Measurements from ENCODE around the gene ZFYVE27.

ZFYVE27 gene

DNA sequence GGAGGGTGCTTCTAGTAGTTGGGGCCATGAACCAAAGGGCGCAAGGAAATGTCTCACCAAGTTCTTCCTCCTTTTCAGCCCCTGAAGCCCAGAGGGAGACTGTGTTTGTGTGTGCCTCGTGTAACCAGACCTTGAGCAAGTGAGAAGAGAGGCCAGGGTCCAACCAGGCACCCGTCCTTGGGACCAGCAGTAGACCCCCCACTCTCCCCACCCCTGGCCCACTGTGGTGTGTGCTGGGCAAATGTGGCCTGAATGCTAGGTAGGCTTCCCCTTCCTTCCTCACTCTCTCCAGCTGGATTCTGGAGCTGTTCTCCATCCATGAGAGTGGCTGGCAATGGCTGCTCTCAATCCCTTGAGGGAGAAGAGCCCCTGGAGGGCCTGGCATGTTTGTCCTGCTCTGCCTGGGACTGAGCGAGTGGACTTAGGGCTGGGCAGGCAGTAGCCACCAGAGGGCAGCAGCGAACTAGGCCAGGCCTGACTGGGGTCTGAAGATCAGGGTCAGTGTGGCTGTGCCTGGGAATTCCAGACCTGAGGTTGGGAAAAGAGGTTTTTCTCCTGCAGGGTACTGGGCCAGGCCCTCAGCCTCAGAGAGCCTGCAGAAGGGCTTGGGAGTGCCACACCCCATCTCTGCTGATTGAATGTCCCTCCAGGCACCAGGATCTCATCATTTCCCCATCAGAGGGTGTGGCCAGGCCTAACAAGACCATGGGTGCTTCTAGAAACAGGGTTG, 22.4 kb downstream of the ZFYVE27 start:
- Histone ChIP-seq H3K9me3 (ENCODE audit: insufficient read depth, low read depth, low read length) (no peaks in the 10 kb centered on the region), H3K27me3 (ENCODE audit: insufficient read depth, low read length) (no peaks in the 10 kb centered on the region)

DNA sequence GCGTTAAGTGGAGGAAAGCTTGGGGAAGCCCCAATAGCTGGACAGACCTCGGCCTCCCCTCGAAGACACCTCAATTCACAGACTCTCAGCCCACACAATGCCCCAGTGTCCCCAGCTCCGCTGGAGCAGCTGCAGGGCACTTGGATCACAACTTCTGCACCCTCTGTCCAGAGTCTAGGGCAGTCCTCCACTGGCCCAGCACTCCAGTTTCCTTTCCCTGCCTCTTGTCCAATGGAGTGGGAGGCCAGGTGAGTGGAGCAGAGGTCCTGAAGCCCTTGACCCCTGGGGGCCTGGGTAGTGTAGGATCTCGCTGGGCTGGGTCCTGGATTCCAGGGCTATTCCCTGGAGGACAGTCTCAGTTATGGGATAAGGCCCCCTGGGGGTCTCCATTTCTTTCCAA, 23.0 kb downstream of the ZFYVE27 start:
- no peak for DNase-seq
- H3K4me2 ChIP-seq (ENCODE audit: low read length), result no peak overlapping the region
- H3K9me3 ChIP-seq (ENCODE audit: insufficient read depth, low read depth, low read length), result no peaks in the 10 kb centered on the region
- no peak overlapping the region for H3K18ac ChIP-seq (ENCODE audit: low read length)
- H3K9ac ChIP-seq (ENCODE audit: low read length), result no peak overlapping the region
- H4K8ac ChIP-seq (ENCODE audit: low read depth, low read length), result no peak overlapping the region
- no peak overlapping the region for H4K91ac ChIP-seq (ENCODE audit: low read depth, low read length)
- no peak overlapping the region for H2BK12ac ChIP-seq (ENCODE audit: low read length)
- H4K12ac ChIP-seq (ENCODE audit: low read depth, low read length), result no peak overlapping the region
- H3K79me2 ChIP-seq (ENCODE audit: control insufficient read depth, insufficient read depth, low read length, poor library complexity), result no peaks in the 10 kb centered on the region
- no peaks in the 10 kb centered on the region for H3K27me3 ChIP-seq (ENCODE audit: insufficient read depth, low read length)
- H2BK5ac ChIP-seq (ENCODE audit: low read depth, low read length, poor library complexity), result no peak overlapping the region
- no peaks in the 10 kb centered on the region for H3K79me1 ChIP-seq (ENCODE audit: low read length)
- no peak overlapping the region for H2BK120ac ChIP-seq (ENCODE audit: insufficient read depth, low read length, poor library complexity)
- no CpG with 5 or more reads among the region's 5 CpGs for WGBS (ENCODE audit: extremely low coverage, insufficient coverage, insufficient read length)
- no peak overlapping the region for H3K14ac ChIP-seq (ENCODE audit: low read length)
- no peak overlapping the region for H2AFZ ChIP-seq (ENCODE audit: insufficient read depth, low read length, poor library complexity)
- H3K23ac ChIP-seq (ENCODE audit: low read length), result no peak overlapping the region
- H3K4ac ChIP-seq (ENCODE audit: low read depth, low read length), result no peak overlapping the region
- H3K27ac ChIP-seq (ENCODE audit: low read depth, low read length), result no peak overlapping the region
- peaks cover 57 to 65% of the 10 kb centered on the region in 2 experiments for H3K36me3 ChIP-seq (ENCODE audit: control insufficient read depth in 1 of 2, insufficient read depth in 2 of 2, low read length in 2 of 2)
- no peak overlapping the region for H2AK5ac ChIP-seq (ENCODE audit: low read length)
- no peaks in the 10 kb centered on the region for H3K4me1 ChIP-seq (ENCODE audit: control insufficient read depth in 1 of 2, insufficient read depth in 2 of 2, low read length in 2 of 2)
- no peak overlapping the region for H3K4me3 ChIP-seq (ENCODE audit: low read depth, low read length)

More for the DNA sequence above, 22.4 kb downstream of the ZFYVE27 start:
- Histone ChIP-seq H3K4me3 (ENCODE audit: low read depth, low read length) (no peak overlapping the region), H2BK120ac (ENCODE audit: insufficient read depth, low read length, poor library complexity) (no peak overlapping the region), H2BK12ac (ENCODE audit: low read length) (no peak overlapping the region), H3K4ac (ENCODE audit: low read depth, low read length) (no peak overlapping the region), H3K79me1 (ENCODE audit: low read length) (no peaks in the 10 kb centered on the region), H3K4me2 (ENCODE audit: low read length) (no peak overlapping the region), H3K4me1 (ENCODE audit: control insufficient read depth in 1 of 2, insufficient read depth in 2 of 2, low read length in 2 of 2) (no peaks in the 10 kb centered on the region), H4K91ac (ENCODE audit: low read depth, low read length) (no peak overlapping the region), H3K9ac (ENCODE audit: low read length) (no peak overlapping the region), H3K27ac (ENCODE audit: low read depth, low read length) (no peak overlapping the region), H3K36me3 (ENCODE audit: control insufficient read depth in 1 of 2, insufficient read depth in 2 of 2, low read length in 2 of 2) (peaks cover 60 to 71% of the 10 kb centered on the region in 2 experiments), H3K14ac (ENCODE audit: low read length) (no peak overlapping the region), H4K8ac (ENCODE audit: low read depth, low read length) (no peak overlapping the region), H2AK5ac (ENCODE audit: low read length) (no peak overlapping the region), H3K23ac (ENCODE audit: low read length) (no peak overlapping the region), H3K79me2 (ENCODE audit: control insufficient read depth, insufficient read depth, low read length, poor library complexity) (no peaks in the 10 kb centered on the region), H4K12ac (ENCODE audit: low read depth, low read length) (no peak overlapping the region), H2BK5ac (ENCODE audit: low read depth, low read length, poor library complexity) (no peak overlapping the region), H3K18ac (ENCODE audit: low read length) (no peak overlapping the region), H2AFZ (ENCODE audit: insufficient read depth, low read length, poor library complexity) (no peak overlapping the region)
- DNase-seq, result peak; percentile 63 to 73
- no CpG with 5 or more reads among the region's 5 CpGs for WGBS (ENCODE audit: extremely low coverage, insufficient coverage, insufficient read length)

DNA sequence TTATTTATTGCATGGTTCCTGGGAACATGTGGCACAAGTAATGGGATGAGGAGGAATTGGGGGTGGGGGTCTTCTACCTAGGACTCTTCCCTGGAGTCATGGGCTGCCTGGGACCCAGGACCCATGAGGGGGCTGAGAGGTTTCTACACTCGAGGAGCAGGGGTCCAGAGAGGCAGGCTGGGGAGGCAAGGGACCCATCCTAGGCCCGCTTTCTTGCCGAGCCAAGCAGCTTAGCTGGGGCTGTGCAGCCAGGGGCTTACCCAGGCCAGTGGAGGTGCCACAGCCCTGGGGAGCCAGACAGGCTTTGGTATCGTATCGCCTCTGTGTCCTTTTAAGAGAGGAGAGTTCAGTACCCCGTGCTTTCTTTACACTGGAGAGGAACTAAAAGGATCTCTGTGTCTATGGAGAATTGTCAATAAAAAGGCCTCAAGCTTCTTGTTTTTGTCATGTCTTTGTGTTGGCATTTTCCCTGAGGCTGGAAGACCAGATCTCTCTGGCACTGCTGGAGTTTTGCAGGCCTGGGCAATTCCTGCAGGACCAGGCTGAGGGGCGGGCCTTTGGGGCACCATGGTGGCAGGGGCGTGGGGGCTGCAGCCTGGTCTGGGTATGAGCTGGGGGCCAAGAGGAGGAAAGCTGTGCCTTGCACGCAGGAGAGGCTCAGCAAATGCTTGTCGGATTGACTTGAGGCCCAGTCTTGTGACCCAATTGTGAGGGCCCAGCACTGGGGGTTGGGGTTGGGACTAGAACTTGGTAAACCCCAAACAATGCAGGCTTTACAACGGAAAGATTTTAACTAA, 23.7 kb downstream of the ZFYVE27 start:
- H4K8ac ChIP-seq (ENCODE audit: low read depth, low read length), result no peak overlapping the region
- no peak overlapping the region for H3K27ac ChIP-seq (ENCODE audit: low read depth, low read length)
- H3K14ac ChIP-seq (ENCODE audit: low read length), result no peak overlapping the region
- H2AFZ ChIP-seq (ENCODE audit: insufficient read depth, low read length, poor library complexity), result no peak overlapping the region
- H2BK120ac ChIP-seq (ENCODE audit: insufficient read depth, low read length, poor library complexity), result no peak overlapping the region
- H3K4me2 ChIP-seq (ENCODE audit: low read length), result no peak overlapping the region
- no CpG with 5 or more reads among the region's 11 CpGs for WGBS (ENCODE audit: extremely low coverage, insufficient coverage, insufficient read length)
- no peaks in the 10 kb centered on the region for H3K79me2 ChIP-seq (ENCODE audit: control insufficient read depth, insufficient read depth, low read length, poor library complexity)
- H3K18ac ChIP-seq (ENCODE audit: low read length), result no peak overlapping the region
- no peak overlapping the region for H2BK5ac ChIP-seq (ENCODE audit: low read depth, low read length, poor library complexity)
- H3K4me1 ChIP-seq (ENCODE audit: control insufficient read depth in 1 of 2, insufficient read depth in 2 of 2, low read length in 2 of 2), result no peaks in the 10 kb centered on the region
- no peak overlapping the region for H3K4ac ChIP-seq (ENCODE audit: low read depth, low read length)
- H2AK5ac ChIP-seq (ENCODE audit: low read length), result no peak overlapping the region
- no peak overlapping the region for H3K9ac ChIP-seq (ENCODE audit: low read length)
- no peak overlapping the region for H4K91ac ChIP-seq (ENCODE audit: low read depth, low read length)
- H3K79me1 ChIP-seq (ENCODE audit: low read length), result no peaks in the 10 kb centered on the region
- H3K4me3 ChIP-seq (ENCODE audit: low read depth, low read length), result no peak overlapping the region
- H3K9me3 ChIP-seq (ENCODE audit: insufficient read depth, low read depth, low read length), result no peaks in the 10 kb centered on the region
- H3K36me3 ChIP-seq (ENCODE audit: control insufficient read depth in 1 of 2, insufficient read depth in 2 of 2, low read length in 2 of 2), result peaks cover 51 to 59% of the 10 kb centered on the region in 2 experiments
- H3K23ac ChIP-seq (ENCODE audit: low read length), result no peak overlapping the region
- no peak overlapping the region for H4K12ac ChIP-seq (ENCODE audit: low read depth, low read length)
- no peaks in the 10 kb centered on the region for H3K27me3 ChIP-seq (ENCODE audit: insufficient read depth, low read length)
- no peak overlapping the region for H2BK12ac ChIP-seq (ENCODE audit: low read length)
- DNase-seq, result no peak

DNA sequence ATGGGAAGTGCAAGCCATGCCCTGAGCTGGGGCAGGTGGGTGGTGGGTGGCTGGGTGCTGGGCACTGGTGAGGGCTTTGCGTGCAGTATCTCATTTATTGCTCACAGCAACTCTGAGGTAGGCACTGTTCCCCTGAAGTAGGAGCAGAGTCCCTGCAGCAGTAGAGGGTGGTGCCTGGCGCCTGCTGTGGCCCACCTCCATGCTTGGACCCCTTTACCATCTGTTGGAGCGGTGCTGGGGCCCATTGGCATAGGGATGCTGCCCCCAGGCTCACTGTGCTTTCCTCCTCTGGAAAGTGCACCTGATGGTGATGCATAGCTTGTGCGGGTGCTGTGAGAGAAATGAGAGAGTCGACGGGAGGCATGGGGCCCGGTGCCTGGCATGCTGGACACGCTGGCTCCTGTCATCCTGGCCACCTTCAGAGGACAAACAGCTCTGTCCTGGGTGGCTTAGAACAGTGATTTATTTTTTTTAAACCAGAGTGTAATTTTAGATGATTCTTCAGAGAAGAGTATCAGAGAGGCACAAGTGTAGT, 24.5 kb downstream of the ZFYVE27 start:
- Histone ChIP-seq H4K8ac (ENCODE audit: low read depth, low read length) (no peak overlapping the region), H2BK120ac (ENCODE audit: insufficient read depth, low read length, poor library complexity) (no peak overlapping the region)

More for the DNA sequence above, 24.5 kb downstream of the ZFYVE27 start:
- peaks cover 1% of the 10 kb centered on the region for H3K9me3 ChIP-seq (ENCODE audit: insufficient read depth, low read depth, low read length)
- H3K27ac ChIP-seq (ENCODE audit: low read depth, low read length), result no peak overlapping the region
- no peak overlapping the region for H3K23ac ChIP-seq (ENCODE audit: low read length)
- no peak overlapping the region for H3K18ac ChIP-seq (ENCODE audit: low read length)
- no peak for DNase-seq
- peaks cover 43 to 52% of the 10 kb centered on the region in 2 experiments for H3K36me3 ChIP-seq (ENCODE audit: control insufficient read depth in 1 of 2, insufficient read depth in 2 of 2, low read length in 2 of 2)
- no peak overlapping the region for H3K4me2 ChIP-seq (ENCODE audit: low read length)
- no peak overlapping the region for H4K12ac ChIP-seq (ENCODE audit: low read depth, low read length)
- H4K91ac ChIP-seq (ENCODE audit: low read depth, low read length), result no peak overlapping the region
- H3K9ac ChIP-seq (ENCODE audit: low read length), result no peak overlapping the region
- no peaks in the 10 kb centered on the region for H3K79me1 ChIP-seq (ENCODE audit: low read length)
- H3K4me3 ChIP-seq (ENCODE audit: low read depth, low read length), result no peak overlapping the region
- no peak overlapping the region for H2AFZ ChIP-seq (ENCODE audit: insufficient read depth, low read length, poor library complexity)
- H3K27me3 ChIP-seq (ENCODE audit: insufficient read depth, low read length), result no peaks in the 10 kb centered on the region
- no peaks in the 10 kb centered on the region for H3K79me2 ChIP-seq (ENCODE audit: control insufficient read depth, insufficient read depth, low read length, poor library complexity)
- H2BK12ac ChIP-seq (ENCODE audit: low read length), result no peak overlapping the region
- no peak overlapping the region for H2BK5ac ChIP-seq (ENCODE audit: low read depth, low read length, poor library complexity)
- H2AK5ac ChIP-seq (ENCODE audit: low read length), result no peak overlapping the region
- WGBS (ENCODE audit: extremely low coverage, insufficient coverage, insufficient read length), result no CpG with 5 or more reads among the region's 8 CpGs
- no peak overlapping the region for H3K14ac ChIP-seq (ENCODE audit: low read length)
- no peaks in the 10 kb centered on the region for H3K4me1 ChIP-seq (ENCODE audit: control insufficient read depth in 1 of 2, insufficient read depth in 2 of 2, low read length in 2 of 2)
- H3K4ac ChIP-seq (ENCODE audit: low read depth, low read length), result no peak overlapping the region

Measured in trophoblast cell (in vitro differentiated cells and primary cell).